Measurements from ENCODE around the gene MESP2. TPM values are rescaled to one million over a fixed set of nuclear protein-coding genes. Genes with fewer than 3 reads are reported as not detected.

The MESP2 gene
- polyA plus RNA-seq, 1 donor, result 0.22 TPM

- DNase-seq, result no peak
Observed at GRCh38 chr15:89802986-89803824, 27.1 kb downstream of the MESP2 start.

DNA sequence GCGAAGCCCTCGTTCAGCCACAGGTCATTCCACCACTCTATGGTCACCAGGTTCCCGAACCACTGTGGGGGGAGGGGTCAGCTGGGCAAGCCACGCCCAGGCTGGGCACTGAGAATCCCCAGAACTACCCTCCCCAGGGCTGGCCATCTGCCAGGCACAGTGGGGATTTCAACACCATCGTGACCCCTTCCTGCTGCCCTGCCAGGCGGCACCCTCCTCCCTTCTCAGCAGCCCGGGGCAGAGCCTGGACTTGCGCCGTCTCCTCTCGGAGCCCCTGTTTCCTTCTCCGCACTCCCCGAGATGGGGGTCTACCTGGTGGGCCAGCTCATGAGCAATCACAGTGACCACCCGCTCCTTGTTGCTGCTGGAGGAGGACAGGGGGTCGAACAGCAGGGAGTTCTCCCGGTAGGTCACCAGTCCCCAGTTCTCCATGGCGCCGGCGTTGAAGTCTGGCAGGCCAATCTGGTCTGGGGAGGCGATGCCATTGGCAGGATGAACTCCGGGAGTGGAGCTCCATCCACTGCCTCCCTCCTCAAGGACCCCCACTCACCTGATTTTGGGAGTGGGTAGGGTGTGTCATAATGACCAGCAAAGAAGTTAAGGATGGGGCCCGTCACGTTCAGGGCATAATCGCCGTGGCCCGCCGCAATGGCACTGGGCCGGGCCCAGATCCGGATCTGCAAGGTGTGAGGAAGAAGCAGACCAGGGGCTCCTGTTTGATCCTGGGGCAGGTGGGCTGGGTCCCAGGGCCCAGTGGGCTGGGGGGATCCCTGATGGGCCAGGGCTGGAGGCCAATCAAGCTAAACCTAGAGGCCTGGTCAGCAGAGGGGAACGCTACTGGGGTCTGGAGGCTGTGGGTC, 28.0 kb downstream of the MESP2 start:
- DNase-seq, result no peak

DNA sequence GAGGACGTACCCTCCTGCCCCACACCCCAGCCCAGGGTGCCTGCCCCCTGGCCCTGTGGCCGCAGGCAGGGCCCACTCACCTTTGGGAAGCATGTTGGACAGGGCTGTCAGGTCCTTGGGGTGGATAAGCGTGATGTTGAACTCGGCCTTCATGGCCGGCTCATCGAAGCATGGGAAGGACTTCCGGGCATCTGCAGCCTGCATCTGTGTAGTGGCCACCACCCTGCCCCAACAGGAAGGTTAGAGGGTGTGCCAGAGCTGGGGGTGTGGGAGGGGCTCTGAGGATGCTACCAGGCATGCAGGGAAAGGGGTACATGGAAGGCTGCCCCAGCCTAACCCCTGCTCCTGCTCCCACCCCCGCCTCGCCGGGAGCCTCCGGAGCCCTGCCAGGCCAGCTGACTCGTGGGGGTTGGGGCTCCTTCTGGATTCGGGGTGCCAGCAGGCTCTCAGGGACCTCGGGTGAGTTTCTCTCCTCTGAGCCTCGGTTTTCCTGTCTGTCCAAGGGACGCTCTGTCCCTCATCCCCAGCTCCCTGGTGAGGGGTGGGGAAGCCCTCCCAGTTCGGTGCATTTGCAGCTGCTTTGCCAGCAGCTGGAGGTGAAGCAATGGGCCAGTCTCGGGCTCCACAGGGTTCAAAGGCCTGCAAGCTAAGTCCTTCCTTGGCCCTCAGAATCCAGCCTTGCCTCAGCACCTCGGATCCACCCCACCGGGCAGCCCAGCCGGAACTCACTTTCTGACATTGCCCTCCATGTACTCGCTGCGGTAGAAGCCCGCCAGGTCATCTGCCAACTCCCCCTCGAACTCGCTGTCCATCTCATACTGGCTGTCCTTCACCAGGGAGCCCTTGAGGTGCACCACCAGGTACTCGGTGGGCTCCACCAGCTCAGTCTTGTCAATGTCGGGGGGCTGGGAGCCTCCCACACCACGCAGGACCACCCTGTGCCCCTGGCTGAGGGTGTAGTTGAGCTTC, 29.4 kb downstream of the MESP2 start:
- no peak for DNase-seq

DNA sequence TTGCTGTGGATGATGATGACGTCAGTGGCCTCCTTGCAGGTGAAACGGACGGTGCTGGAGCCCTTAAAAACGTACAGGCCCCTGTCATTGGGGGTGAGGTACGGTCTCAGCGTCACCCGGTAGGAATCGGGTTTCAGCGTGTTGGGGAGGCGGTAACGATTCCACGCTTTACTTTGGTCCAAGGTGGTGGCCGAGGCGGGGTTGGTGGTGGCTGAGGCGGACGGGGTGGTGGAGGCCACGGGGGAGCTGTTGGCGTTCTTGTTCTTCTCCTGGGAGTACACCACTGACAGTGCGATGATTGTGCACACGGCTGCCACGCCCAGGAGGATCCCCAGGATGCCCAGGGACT, 30.1 kb downstream of the MESP2 start:
- DNase-seq, result no peak

DNA sequence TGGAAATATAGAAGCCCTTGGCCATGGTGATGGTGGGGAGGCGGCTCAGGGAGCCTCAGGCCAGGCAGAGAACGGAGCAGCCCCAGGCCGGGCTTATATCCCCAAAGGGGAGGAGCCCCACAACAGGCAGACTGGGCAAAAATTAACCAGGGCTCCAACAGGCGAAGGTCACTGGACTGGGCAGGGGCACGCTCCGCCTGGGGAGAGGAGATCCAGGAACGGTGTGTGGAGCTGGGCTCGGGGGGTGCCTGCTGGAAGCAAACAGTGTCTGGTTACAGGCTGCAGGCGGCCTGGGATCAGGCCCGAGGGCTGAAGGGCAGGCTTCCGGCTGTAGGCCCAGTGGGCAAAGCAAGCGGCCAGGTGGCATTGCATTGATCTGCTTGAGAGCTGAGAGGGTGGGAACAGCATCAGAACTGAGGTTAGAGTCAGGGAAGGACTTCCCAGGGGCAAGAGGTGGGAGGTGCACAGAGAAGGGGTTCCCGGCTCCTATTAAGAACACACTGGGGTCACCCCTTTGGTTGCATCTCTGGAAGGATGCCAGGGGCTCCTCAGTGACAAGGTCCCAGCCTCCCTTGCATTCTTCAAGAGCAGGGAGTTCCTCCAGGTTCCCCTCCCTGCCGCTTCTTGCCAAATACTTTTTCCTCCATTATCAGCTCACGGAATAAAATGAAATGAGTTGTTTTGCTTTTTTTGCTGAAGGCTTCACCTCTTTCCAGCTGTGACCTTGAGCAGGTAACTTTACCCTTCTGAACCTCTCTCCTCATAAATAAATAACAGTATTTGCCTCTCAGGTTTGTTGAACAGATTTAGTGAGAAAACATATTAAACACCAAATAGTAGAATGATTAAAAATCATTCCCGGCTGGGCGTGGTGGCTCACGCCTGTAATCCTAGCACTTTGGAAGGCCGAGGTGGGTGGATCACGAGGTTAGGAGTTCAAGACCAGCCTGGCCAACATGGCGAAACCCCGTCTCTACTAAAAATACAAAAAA, 30.7 kb downstream of the MESP2 start:
- no peak for DNase-seq

GRCh38 chr15:89807689-89808088, 31.6 kb downstream of the MESP2 start:
- no peak for DNase-seq

GRCh38 chr15:89808160-89808870, 32.2 kb downstream of the MESP2 start:
- DNase-seq, result no peak

DNA sequence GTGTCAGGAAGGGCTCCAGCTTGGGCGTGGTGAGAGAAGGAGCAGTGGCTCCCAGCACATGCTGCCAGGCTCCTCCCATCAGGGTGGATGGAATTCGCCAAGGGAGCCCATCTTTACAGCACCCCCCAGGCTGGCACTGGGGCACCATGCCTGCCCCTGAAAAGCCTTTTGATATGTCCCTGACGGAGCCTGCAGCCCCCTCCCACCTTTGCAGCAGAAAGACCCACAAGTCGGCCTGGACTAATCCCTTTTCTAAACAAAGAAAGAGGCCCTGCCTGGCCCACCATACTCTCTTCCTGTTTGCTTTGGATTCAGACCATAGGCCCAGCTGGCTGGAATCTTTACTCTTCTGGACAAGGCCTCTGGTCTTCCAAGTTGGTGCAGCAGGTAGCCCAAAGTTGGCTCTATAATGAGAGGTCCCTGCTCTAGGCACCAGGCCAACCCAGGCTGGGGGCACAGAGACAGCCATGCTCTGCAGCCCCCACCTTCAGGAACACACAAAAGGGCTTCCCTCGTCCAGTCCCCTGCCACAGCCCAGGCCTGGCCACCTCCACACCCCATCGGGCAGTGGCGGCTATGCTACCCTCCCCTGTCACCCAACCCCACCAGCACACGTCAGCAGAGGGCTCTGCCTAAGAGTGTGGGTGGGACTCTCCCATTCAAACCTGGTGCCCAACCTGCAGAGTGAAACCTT, 33.1 kb downstream of the MESP2 start:
- DNase-seq, result no peak

DNA sequence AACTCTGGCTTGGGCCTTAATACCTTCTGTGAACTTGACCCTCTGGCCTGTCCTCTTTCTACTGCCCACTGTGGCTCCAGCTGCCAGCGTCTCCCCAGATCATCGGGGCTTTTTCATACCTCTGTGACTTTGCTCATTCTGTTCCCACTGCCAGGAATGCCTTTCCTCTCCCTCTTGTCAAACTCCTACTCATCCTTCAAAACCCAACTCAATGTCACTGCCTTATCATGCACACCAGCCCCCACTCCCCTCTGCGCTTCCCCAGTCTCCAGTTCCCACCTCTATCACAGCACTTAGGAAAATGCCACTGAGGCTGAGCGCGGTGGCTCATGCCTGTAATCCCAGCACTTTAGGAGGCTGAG, 33.6 kb downstream of the MESP2 start:
- DNase-seq, result no peak

DNA sequence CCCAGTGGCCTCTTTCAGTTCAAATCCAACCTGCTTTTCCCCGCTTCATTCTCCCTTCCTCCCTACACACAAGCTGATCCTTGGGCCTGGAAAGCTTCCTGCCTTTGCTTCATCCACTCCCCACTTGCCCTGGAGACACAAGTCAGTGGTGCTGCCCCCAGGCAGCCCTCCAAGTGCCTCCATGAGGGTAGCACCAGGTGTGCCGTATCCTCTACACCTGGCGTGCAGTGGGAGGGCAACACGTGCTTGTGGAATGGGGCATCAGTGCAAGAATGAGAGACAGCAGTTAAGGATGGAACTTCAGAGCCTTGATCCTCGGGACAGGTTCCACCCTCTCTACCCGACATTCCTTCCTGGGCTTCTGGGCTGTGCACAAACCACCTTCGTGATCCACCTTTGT, 34.7 kb downstream of the MESP2 start:
- no peak for DNase-seq

GRCh38 chr15:89812011-89812846, 36.1 kb downstream of the MESP2 start:
- no peak for DNase-seq

DNA sequence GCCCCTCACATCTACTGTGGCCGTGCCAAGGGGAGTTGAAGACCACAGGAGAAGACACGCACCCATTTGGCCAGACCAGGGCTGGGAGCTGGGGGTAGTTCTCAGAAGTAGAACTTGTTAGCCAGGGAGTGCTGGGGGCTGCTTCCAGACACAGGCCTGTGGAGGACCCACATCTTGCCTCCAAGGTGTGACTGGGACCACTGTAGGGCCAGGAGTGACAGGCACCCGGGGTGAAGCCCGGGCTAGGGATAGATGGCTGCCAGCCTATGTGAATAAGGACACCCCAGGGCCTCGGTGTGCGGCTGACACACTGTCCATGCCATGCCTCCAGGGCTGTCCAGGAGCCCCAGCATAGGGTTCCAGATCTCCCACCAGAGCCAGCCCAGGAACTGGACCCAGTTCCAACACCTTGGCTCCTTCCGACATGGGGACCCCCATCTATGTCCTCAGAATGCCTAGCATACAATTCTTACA, 36.8 kb downstream of the MESP2 start:
- no peak for DNase-seq

DNA sequence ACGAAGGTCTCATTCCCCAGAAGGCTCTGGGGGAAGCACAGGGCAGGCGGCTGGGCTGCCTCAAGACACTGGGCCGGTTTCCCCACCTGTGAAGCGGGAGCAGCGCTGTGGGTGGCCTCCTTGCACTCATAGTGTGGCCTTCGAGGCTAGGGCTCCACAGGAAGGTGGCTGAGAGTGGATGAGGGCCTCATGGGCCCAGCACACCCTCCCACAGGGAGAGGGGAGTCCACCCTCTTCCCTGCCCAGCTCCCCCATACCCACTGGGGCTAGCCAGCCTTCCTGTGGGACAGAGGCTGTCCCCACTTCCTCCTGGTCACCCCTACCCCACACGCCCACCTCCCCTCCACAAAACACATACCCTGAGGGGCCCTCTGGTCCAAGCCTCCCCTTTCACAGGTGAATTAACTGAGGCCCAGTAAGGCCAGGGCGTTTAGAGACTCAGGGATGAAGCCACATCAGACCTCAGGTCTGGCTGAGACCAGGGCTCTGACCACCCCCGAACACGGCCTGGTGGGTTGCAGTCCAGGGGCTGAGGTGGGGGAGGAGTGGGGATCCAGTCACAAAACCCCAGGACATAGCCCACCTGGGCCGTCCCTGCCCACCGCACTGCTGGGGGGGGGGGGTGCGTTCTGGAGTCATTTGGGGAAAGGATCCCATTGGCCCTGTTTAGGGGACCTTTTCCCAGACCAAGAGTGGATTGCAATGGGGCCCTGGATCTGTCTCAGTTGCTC, 37.4 kb downstream of the MESP2 start:
- DNase-seq, result no peak

DNA sequence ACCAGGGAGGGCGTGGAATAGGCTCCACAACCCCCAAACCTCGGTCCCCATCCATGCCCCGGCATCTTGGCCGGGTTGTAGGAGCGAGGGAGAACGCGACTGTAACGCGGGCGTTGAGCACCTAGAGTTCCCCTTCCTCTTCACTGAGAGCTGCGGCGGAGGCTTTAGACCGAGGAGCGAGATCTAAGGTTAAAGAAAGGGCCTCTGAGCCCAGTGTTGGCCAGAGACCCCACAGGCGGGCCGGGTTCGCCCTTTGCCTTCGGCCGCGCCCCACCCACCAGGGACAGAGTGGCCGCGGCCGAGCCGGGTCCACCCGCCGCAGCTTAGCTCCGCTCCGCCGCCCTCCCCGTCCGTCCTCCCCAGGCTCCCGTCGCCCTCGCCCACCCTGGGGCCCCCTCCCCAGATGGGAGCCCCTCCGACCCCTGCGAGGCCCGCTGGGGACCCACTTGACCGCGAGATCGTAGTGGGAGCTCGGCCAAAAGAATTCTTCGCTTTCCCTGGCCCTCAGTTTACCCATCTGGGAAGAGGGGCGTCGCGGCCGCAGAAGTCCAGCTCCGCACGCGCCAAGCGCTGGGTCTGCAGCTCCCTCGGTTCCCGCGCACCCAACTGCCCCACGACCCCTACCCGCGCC, 38.1 kb downstream of the MESP2 start:
- DNase-seq, result no peak

DNA sequence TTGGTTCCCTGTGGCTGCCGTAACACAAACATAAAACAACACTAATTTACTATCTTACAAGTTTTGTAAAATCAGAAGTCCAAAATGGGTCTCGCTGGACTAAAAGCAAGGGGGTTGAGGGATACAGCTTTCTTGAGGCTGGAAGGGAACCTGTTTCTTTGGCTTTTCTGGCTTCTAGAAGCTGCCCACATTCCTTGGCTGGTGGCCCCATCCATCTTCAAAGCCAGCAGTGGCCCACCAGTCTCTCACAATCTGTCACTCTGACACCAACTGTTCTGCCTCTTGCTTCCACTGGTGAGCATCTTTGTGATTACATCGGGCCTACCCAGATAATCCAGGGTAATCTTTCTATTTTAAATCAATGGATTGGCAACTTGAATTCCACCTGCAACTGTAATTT, 39.6 kb downstream of the MESP2 start:
- DNase-seq, result no peak

- no peak for DNase-seq
Observed at GRCh38 chr15:89817701-89818280, 41.7 kb downstream of the MESP2 start.

DNA sequence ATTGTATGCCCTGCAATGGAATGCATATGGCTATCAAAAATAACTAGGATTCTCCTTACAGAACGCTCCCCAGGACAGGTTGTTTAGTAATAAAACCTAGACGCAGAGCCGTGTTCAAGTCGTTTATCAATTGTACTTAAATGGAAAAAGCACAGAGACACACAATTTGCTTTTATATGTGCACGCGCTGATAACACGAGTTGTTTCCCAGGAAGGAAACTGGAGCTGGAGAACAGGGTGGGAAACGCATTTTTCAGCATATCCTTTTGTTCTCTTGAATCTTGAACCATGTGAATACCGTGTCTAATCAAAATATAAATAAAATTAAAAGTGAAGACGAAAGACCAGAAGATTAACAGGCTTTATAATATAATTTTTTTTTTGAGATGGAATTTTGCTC, 42.2 kb downstream of the MESP2 start:
- no peak for DNase-seq
